Ishikawa (cell line): ENCODE data around the gene SPATA33.

Experiments
- CEBPB ChIP-seq: IDR thresholded peaks from 2 replicates; pipeline ENCODE4 v1.6.1; 2012
- CREB1 ChIP-seq: IDR thresholded peaks from 2 replicates; pipeline ENCODE4 v1.6.1; 2012; ENCODE audit warnings: low read depth
- EGR1 ChIP-seq: IDR thresholded peaks from 2 replicates; pipeline ENCODE4 v1.6.1; 2012
- EP300 ChIP-seq: IDR thresholded peaks from 2 replicates; pipeline ENCODE4 v1.6.1; 2012; ENCODE audit warnings: borderline replicate concordance
- FOXM1 ChIP-seq: IDR thresholded peaks from 2 replicates; pipeline ENCODE4 v1.6.1; 2012; ENCODE audit warnings: low read depth, borderline replicate concordance
- MAX ChIP-seq: IDR thresholded peaks from 2 replicates; pipeline ENCODE4 v1.6.1; 2012
- NFIC ChIP-seq: IDR thresholded peaks from 2 replicates; pipeline ENCODE4 v1.6.1; 2012
- RAD21 ChIP-seq: IDR thresholded peaks from 2 replicates; pipeline ENCODE4 v1.6.1; 2012; ENCODE audit warnings: low read depth
- TAF1 ChIP-seq: IDR thresholded peaks from 2 replicates; pipeline ENCODE4 v1.6.1; 2012; ENCODE audit warnings: low read depth, mild to moderate bottlenecking
- TCF12 ChIP-seq: IDR thresholded peaks from 2 replicates; pipeline ENCODE4 v1.6.1; 2012; ENCODE audit warnings: low read depth
- TEAD4 ChIP-seq: IDR thresholded peaks from 2 replicates; pipeline ENCODE4 v1.6.1; 2012
- USF1 ChIP-seq: IDR thresholded peaks from 2 replicates; pipeline ENCODE4 v1.6.1; 2012
- YY1 ChIP-seq: IDR thresholded peaks from 2 replicates; pipeline ENCODE4 v1.6.1; 2012; ENCODE audit warnings: low read depth
- ZBTB7A ChIP-seq: IDR thresholded peaks from 2 replicates; pipeline ENCODE4 v1.6.1; 2012; ENCODE audit warnings: low read depth
- TF ChIP-seq, protein P1 (sequence below): IDR thresholded peaks from 2 replicates; pipeline ENCODE4 v1.6.1; 2012; ENCODE audit warnings: low read depth, mild to moderate bottlenecking

The SPATA33 gene

GRCh38 chr16:89657442-89658220 lies at the start of gene SPATA33, which contains the start of gene CHMP1A:
TSS of gene SPATA33 (plus strand) at chr16:89657836. CDS start at chr16:89657912, 76 bp downstream.
TSS of gene CHMP1A (minus strand) at chr16:89657708. CDS start at chr16:89657588, 120 bp downstream.
- TF ChIP-seq TAF1 (peak; percentile 73), YY1 (no peak), MAX (peak; percentile 87)

DNA sequence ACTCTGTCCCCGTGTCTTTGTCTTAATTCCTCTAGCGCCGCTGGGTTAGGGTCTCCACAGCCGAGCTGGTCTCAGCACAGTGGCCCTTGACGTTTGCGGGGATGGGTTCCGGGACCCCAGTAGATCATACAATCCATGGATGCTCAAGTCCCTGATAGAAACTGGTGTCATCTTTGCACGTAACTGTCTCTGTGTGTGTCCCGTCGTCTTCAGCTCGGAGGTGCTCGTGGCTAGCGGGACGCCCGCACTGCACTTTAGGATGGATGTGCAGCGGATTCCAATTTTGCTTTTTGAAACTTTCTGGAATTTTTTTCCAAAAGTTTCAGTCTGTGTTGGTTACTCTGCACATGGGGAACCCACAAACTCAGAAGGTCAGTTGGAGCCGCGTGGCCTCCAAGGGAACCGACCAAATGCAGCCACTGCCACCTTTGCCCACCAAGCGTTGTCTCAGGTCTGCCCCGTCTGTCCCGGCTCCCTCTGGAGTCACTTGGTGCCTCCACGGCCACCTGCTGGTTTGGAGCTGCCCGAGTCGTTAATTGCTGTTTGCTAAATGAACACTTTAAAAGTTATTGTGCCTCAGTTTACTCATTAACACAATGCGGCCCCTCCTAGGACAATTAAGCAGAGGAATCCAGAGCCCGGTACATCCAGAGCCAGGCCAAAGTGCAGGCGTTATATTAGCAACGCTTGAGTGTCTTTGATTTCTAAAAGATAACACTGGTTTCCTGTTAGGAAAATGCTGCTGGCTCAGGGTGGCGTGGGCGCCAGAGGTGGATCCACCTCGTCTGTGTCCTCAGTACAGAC lies 49.5 kb upstream of the SPATA33 start:
- TF ChIP-seq FOXM1 (no peak), TEAD4 (no peak)
- TF ChIP-seq, protein P1, sequence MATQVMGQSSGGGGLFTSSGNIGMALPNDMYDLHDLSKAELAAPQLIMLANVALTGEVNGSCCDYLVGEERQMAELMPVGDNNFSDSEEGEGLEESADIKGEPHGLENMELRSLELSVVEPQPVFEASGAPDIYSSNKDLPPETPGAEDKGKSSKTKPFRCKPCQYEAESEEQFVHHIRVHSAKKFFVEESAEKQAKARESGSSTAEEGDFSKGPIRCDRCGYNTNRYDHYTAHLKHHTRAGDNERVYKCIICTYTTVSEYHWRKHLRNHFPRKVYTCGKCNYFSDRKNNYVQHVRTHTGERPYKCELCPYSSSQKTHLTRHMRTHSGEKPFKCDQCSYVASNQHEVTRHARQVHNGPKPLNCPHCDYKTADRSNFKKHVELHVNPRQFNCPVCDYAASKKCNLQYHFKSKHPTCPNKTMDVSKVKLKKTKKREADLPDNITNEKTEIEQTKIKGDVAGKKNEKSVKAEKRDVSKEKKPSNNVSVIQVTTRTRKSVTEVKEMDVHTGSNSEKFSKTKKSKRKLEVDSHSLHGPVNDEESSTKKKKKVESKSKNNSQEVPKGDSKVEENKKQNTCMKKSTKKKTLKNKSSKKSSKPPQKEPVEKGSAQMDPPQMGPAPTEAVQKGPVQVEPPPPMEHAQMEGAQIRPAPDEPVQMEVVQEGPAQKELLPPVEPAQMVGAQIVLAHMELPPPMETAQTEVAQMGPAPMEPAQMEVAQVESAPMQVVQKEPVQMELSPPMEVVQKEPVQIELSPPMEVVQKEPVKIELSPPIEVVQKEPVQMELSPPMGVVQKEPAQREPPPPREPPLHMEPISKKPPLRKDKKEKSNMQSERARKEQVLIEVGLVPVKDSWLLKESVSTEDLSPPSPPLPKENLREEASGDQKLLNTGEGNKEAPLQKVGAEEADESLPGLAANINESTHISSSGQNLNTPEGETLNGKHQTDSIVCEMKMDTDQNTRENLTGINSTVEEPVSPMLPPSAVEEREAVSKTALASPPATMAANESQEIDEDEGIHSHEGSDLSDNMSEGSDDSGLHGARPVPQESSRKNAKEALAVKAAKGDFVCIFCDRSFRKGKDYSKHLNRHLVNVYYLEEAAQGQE, result no peak

DNA sequence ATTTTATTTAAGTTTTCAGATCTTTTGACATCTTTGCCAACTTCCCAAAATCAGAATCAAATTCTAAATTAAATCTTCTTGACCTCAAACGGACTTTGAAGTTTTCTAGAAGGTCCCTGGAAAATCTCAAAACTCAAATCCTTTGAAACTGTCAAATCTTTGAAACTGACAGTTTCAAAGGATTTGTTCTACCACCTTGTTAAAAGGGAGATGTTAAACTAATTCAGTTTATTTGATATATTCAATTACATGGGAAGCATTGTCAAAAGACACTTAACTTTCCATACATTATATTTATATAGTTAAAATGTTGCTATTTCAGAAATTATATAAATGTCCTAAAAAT lies 47.6 kb upstream of the SPATA33 start:
- TF ChIP-seq TEAD4 (no peak), EGR1 (no peak), EP300 (no peak), NFIC (no peak), MAX (no peak), RAD21 (no peak), FOXM1 (no peak), CREB1 (no peak)
- TF ChIP-seq, protein P1, result no peak

DNA sequence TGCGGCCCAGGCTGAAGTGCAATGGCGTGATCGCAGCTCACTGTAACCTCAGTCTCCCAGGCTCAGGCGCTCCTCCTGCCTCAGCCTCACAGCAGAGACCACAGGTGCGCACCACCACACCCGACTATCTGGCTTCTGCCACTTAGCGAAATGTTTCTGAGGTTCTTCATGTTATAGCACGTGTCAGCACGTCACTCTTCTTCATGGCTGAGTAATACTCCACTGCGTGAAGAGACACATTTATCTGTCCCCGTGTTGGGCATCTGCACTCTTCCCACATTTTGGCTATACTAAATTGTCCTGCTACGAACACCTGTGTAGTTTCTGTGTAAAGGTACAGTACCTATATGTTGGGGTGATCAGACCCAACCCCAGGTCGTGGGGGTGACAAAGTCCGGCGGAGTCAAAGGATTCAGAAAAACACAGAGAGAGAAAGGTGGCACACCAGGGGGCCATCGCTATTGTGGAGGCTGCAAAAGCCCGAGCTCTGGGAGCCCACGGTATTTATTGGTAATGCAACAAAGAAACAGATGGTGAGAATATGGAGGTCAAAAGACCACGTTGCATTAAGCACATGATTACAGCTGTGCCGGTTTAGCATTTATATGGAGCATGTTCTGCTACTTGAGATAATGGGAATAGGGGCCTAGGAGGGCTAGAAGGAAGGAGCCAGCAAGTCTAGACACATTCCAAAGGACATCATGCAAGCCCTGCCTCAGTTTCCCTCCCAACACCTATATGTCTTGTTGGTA lies 45.0 kb upstream of the SPATA33 start:
- TF ChIP-seq, protein P1, result no peak
- TF ChIP-seq MAX (no peak), TEAD4 (no peak), ZBTB7A (no peak), CREB1 (no peak), NFIC (no peak), EP300 (no peak), USF1 (no peak), FOXM1 (no peak), CEBPB (no peak), TCF12 (no peak), RAD21 (no peak)
